HG03060 (cell line): ENCODE measurements around the gene TFIP11.

ENCODE experiments used
- ATAC-seq: cut with Tn5 transposase; IDR thresholded peaks from one replicate; pipeline ENCODE4 v1.9.1; 2021; ENCODE audit warnings: low read depth, moderate number of reproducible peaks; ENCODE audit not compliant: unreplicated experiment

Gene TFIP11

GRCh38 chr22:26514419-26515161 lies 2.3 kb upstream of the TFIP11 start:
- ATAC-seq: no peak

DNA sequence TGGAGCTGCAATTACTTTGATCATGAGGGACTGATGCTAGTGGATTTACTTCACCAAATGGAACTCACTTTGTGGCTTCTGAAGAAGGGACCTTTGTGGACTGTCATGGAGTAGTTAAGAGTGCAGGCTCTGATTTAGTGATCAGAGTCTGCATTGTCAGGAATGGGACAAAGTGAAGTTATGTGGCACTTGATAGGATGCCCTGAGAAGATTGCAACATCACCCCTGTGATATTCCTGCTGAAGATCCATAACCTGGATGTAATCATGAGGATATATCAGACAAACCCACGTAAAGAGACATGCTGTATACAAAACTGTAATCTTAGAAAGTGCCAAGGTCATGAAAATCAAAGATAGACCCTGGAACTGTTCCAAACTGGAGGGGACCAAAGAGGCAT lies 1.6 kb upstream of the TFIP11 start:
- ATAC-seq: no peak

DNA sequence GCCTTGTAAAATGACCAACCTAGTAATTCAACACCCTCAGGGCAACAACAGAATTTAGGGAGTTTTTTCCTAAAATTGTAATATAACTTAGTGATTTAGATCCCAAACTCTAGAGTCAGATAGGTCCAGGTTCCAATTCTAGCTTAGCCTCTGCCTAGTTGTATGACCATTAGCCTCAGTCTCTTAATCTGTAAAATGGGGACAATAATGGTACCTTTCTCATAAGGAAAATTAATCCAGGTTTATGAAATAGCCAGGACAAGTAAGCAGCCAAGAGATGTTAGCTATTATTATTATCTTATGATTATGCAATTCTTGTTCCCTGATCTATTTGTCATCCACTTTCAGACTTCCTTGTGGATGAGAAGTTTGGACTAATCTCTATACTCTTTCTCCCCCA lies 4.1 kb downstream of the TFIP11 start:
- ATAC-seq: no peak

DNA sequence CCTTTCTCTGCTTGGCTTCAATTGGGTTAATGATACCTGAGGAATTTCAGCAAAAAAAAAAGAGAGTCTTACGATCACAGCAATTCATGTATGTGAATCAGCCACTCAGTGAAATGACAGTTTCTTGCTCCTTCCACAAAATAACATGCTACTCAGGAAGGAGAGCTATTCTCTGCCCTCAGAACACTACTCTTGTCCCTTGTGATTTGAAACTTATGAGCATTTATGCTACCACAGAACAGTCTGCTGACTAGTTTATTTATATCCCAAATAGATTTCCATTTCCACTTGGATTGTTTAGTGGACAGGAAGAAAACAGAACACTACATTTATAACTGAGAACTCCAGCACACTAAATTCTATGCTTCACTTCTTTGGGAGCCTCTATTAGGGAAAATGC lies 8.5 kb downstream of the TFIP11 start:
- no peak for ATAC-seq

DNA sequence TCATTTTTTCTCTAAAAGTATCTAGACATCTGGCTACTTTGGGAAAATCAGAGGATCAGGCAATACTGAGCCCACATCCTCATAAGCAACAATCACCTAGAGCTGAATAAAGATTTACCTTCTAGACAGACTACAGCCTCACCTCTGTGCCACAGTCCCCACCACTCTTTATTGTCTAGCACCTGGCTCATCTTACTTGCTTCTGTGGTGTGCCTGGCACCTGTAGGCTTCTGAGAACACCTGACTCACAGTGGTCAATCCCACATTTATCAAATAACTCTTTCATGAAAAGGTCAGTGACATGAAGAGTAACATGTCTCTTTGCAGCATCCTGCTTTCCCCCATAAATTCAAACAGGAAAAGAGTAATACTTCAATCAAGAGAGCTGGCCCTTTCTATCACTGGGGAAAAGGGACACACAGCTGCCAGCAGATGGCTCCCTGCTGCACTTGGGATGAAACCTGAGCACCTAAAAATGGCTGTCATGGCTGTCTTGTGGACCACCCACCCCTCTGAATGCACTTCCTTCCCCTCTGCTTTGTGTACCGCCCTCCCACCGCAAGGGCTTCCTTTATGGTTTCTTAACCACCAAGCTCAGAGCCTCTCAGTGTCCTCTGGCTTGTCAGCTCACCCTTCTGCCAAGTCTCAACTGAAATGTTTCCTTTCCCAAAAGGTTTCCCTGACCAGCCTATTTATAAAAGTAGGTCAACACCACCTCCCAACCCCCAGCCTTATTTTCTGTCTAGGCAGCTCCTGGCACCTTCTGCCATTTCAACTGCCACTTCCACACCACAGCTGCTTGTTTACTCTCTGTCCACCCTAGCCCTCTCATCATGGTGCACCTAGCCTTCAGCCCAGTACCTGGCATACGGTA lies 9.3 kb downstream of the TFIP11 start:
- ATAC-seq: no peak

DNA sequence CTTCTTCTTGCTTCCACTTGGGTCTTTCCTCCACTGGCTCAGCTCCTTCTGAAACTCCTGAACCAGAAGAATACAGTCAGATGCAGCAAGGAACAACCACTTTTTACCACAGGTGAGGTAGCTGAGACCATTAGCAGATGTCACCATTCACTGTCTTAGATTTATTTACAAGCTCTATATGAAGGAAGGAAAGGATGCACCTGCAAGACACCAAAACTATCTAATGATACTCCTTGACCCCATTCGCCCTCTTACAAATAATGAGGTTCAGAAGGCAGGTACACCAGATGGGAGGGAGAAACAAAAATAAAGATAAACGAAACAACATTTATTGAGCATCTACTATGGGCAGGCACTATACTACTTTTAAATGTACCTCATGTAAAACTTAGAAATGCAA lies 10.3 kb downstream of the TFIP11 start:
- ATAC-seq: no peak

GRCh38 chr22:26499188-26499703 lies 13.0 kb downstream of the TFIP11 start:
- no peak for ATAC-seq

DNA sequence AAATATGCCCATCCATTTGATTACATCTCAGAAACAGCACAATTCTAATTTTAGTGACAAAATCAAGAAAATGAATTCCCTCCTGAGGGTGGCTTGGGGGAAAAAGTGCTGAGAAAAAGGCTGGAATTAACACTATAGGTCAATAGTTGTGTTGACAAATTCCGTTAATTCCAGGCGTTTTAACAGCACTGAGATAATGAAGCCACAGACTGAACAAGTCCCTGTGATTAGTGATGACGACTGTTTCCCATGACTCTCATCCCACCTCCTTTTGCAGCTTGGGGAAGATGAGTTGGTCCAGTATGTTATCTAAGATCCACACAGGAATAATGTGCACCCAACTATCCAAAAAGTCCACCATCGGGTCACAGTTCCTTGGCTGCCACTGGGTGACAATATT lies 15.8 kb downstream of the TFIP11 start:
- ATAC-seq: no peak

DNA sequence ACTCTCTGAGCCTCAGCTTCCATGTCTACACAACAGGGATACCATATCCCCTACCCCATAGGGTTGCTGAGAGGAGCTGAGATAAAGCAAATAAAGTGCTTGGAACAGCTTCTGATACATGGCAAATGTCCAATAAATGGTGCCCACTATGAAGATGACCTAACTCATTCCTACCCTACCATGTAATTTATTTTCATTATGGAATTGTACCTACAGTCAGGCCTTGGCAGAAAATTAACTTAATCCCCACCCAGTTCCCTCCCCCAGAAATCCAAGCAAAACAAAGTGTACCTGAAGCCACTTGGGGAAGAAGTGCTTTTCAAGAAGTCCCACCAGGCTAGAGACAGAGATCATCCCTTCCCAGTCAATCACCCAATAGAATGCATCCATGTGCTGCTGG lies 17.8 kb downstream of the TFIP11 start:
- no peak for ATAC-seq

DNA sequence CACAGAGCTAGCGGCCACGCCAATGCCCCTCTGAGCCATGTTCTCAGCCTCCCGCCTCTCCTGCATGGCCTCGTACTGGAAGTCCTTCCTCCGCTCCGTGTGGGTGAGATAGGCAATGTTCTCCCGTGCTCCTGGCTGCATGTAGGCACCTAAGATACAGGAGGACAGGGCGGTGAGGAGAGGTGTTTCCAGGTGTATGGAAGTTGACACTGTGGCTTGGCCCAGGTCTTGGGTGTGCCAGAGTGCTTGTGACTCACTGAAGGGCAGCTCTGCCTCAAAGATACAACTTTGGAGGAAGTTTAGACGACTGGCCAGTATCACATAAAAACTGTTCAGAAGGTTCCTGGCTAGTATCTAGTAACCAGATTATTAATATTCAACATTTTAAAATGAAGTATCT lies 20.1 kb downstream of the TFIP11 start:
- no peak for ATAC-seq

DNA sequence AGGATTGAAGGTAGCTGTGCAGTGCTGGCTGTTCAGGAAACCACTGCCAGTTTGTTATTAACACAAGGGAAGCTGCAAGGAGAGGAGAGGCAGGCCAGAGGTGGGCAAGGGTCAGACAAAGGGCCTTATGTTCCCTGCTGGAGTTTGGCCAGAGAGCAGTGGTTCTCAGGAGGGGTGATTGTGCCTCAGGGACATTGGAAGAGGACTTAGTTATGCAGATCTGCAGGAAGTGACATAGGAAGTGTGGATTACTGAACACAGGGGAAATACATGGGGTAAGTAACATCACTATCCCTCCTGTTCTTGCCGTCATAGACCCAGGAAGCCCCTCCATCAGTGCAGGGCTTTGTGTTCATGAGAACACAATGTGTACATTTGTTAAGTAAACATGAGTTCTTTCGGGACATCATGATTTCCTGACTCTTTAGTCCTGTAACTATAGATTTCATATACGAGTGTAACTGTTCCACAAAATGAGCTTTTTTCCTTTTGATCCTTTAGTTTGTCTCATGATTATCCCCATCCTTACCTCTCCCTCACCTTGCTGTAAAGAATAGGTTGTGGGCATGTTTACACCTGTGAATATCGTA lies 22.7 kb downstream of the TFIP11 start:
- ATAC-seq: no peak

GRCh38 chr22:26487996-26488395 lies 24.3 kb downstream of the TFIP11 start:
- ATAC-seq: no peak

DNA sequence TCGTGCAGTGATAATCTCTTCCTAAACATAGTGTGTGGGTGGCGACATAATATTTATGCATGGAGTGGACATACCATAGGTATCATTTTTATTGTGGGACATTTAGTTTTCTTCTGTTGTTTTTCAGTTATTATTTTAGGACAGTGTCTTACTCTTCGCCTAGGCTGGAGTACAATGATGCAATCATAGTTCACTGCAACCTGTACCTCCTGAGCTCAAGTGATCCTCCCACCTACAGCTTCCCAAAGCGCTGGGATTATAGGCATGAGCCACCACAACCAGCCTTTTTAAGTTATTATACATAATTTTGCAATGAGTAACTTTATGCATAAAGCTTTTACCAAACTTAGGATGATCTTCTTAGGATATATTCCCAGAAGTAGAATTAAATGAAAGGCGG lies 25.9 kb downstream of the TFIP11 start:
- no peak for ATAC-seq

GRCh38 chr22:26485806-26486390 lies 26.4 kb downstream of the TFIP11 start:
- ATAC-seq: no peak

DNA sequence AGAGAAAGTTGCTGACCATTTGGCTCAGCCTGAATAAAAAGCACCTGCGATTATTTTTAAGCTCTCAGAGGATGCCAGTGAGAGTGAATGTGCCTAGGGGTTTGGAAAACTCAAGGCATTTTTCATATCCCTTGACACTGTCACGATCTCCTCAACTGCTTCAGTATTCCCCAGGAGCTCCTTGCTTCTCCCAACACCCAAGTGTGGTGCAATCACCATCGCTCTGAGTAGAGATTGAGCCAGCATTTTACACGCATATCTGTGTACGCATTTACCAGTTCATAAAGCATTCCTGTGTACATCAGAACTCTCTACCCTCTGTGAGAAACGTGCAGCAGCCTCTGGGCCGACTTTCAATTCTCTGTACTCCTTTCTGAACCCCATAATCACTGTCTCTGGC lies 27.3 kb downstream of the TFIP11 start:
- no peak for ATAC-seq

- ATAC-seq: no peak
Measured at GRCh38 chr22:26484360-26484706, 27.9 kb downstream of the TFIP11 start.

DNA sequence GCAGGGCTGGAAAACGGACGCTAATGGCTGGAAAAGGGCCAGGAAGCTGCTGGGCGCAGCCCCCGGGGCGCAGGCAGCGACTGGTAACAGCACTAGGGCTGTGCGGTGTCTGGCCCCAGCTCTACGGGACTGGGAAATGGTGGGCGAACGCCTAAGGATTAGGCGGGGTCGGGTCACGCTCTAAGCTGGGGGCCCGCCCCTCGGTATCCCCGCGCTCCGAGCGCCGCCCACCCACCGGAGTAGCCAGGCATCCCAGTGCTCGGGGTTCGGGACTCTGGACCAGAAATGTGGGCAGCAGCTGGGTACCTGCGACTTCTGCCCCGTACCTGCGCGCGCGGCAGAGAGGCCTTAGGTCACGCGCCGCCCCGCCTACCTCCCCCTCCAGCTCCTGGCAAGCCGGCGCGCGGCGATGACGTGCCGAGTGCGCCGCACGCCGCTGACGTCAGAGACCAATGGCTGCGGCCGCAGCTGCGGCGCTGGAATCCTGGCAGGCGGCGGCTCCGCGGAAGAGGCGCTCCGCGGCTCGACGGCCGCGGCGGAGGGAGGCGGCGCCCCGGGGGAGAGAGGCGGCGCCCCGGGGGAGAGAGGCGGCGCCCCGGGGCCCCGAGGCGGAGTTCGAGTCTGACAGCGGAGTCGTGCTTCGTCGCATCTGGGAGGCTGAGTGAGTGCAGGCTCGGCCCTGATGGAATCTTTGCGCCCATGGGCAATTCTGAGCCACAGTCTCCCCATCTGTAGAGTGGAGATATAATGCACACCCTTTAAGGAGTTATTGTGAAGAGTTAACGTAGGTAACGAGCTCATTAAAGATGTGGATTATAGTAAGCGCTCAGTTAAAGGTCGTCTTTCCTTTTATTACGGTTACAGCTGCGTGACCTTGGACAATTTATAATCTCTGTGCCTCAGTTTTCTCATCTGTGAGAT lies 28.6 kb downstream of the TFIP11 start, which contains the start of the genes HPS4 and SRRD:
Gene HPS4 (minus strand): TSS at position 345 of the 921 bp plus-strand sequence. CDS start 2,021 bp downstream, outside the sequence.
Gene SRRD (plus strand): TSS at position 439 of the 921 bp plus-strand sequence. CDS start 14 bp downstream, at position 453.
- peak; percentile 44 for ATAC-seq

DNA sequence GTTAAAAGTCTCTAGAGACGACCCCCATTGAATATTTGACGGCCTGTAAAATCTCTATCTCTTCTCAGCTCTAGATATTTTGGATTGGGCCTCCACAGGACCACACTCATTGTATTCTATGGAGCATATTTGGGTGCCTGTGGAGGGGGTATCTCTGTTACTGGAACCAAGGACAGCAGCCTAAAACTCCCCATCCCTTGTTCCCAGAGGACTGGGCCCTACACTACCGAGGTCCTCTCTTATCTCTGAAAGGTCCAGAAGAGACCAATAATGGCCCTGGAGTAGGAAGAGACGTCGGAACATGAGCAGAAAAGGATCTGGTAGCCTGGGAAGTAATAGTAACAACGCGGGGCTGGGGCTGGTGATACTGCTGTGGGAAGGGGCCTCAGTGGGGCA lies 29.2 kb downstream of the TFIP11 start:
- ATAC-seq: no peak

- ATAC-seq: no peak
Measured at GRCh38 chr22:26482161-26482560, 30.1 kb downstream of the TFIP11 start.

GRCh38 chr22:26481694-26482093 lies 30.6 kb downstream of the TFIP11 start:
- ATAC-seq: no peak
